ENCODE measurements around the gene THRB. TPM values are rescaled to one million over a fixed set of nuclear protein-coding genes. Genes with fewer than 3 reads are reported as not detected.
A peak's percentile ranks its signal among the peaks of the same experiment; 100 is the strongest.

THRB gene
- total RNA-seq, 2 donors from 2014 or later: 6.7 to 6.9 TPM

DNA sequence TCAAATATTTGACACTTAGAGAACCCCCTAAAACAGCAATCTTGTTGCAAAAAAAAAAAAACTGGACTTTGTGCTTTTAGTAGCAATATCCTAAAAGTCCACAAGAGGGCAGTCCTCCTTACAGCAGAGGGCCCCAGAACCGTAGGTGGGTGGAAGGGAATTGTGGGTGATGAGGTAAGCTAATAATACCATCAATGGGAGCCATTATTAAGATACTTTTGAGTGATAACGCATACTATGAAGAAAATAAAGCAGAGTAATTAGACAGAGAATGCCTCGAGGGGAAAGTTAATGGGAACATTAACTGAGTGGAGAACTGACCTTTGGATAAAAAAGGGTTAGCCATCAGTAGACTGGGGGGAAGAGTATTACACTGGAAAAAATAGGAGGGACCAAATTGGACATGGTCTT, 229.9 kb downstream of the THRB start:
- TF ChIP-seq, protein P1, sequence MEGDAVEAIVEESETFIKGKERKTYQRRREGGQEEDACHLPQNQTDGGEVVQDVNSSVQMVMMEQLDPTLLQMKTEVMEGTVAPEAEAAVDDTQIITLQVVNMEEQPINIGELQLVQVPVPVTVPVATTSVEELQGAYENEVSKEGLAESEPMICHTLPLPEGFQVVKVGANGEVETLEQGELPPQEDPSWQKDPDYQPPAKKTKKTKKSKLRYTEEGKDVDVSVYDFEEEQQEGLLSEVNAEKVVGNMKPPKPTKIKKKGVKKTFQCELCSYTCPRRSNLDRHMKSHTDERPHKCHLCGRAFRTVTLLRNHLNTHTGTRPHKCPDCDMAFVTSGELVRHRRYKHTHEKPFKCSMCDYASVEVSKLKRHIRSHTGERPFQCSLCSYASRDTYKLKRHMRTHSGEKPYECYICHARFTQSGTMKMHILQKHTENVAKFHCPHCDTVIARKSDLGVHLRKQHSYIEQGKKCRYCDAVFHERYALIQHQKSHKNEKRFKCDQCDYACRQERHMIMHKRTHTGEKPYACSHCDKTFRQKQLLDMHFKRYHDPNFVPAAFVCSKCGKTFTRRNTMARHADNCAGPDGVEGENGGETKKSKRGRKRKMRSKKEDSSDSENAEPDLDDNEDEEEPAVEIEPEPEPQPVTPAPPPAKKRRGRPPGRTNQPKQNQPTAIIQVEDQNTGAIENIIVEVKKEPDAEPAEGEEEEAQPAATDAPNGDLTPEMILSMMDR (IDR thresholded peaks at IDR 0.05): peak; percentile 67 to 84 (median 70)
- no peak for TF ChIP-seq POLR2A (IDR thresholded peaks at IDR 0.05)
- DNase-seq (peak; percentile 24 to 33 (median 27)), ATAC-seq (peak; percentile 64)
- H3K36me3 ChIP-seq (replicated peaks in 1 of 2; ENCODE audit: insufficient read depth in 1 of 2, low read depth in 2 of 2): no peaks in the 10 kb centered on the region
- peaks cover 9% of the 10 kb centered on the region for H3K4me1 ChIP-seq
- 37 to 43% methylated on average over 3 of the region's 3 CpGs for WGBS, 2 donors
- intact Hi-C loops (cut with DNase I): loop anchor here (10.0 kb wide), 1 partner anchor 380 kb away; no protein-coding TSS in a partner anchor
- H3K27ac ChIP-seq: no peak overlapping the region
- H3K27me3 ChIP-seq: no peaks in the 10 kb centered on the region
- H3K9me3 ChIP-seq: no peaks in the 10 kb centered on the region
- H3K4me3 ChIP-seq: no peak overlapping the region

DNA sequence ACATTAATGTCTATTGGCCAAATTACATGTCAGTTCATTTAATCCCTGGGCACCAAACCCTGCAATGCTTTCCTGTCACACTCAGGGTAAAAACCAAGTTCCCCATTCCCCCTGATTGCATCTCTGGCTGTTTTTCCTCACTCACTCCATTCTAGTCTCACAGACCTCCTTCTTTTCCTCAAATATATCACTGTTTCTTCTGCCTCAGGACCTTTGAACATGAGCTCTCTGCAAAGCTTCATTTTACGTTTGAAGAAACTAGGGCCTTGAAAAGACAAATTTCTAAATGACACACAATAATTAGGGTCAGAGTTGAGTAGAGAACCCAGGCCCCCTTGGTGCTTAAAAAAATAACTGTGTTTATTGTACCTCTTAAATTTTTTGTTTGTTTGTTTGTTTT, 230.6 kb downstream of the THRB start:
- TF ChIP-seq POLR2A (IDR thresholded peaks at IDR 0.05): no peak
- TF ChIP-seq, protein P1 (IDR thresholded peaks at IDR 0.05): no peak
- H3K27ac ChIP-seq: no peak overlapping the region
- H3K27me3 ChIP-seq: no peaks in the 10 kb centered on the region
- H3K4me1 ChIP-seq: peaks cover 11% of the 10 kb centered on the region
- no peak overlapping the region for H3K4me3 ChIP-seq
- no peaks in the 10 kb centered on the region for H3K9me3 ChIP-seq
- intact Hi-C loops (cut with DNase I): loop anchor here (10.0 kb wide), 1 partner anchor 381 kb away; no protein-coding TSS in a partner anchor
- H3K36me3 ChIP-seq (replicated peaks in 1 of 2; ENCODE audit: insufficient read depth in 1 of 2, low read depth in 2 of 2): no peaks in the 10 kb centered on the region
- ATAC-seq: no peak
- no peak for DNase-seq
- 100% methylated on average over 1 of the region's 1 CpG for WGBS, 2 donors

DNA sequence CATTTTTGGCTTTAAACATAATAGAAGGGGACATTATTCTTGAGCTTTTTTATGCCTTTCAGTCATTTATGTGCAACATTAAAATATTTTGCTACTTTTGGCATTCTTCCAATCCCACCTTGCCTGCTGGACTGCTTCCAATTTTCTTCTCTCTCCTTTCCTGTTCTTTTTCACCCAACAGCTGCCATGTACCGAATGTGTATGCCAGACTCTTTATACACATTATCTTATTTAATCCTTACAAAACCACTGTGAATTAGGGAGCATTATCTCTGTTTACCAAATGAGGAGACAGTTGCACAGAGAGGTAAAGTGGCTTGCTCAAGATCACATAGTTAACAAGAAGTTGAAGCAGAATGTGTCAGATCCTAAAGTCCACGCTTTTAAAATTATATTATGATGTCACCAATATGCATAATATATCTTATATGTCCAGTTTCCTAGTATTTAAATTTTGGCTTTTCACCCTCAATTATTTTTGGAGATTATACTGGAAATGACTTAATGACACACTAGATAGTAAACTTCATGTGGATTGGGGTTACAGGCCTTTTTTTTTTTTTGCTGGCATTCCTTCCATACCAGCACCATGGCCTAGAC, 231.5 kb downstream of the THRB start:
- peaks cover 18% of the 10 kb centered on the region for H3K4me1 ChIP-seq
- ATAC-seq: no peak

DNA sequence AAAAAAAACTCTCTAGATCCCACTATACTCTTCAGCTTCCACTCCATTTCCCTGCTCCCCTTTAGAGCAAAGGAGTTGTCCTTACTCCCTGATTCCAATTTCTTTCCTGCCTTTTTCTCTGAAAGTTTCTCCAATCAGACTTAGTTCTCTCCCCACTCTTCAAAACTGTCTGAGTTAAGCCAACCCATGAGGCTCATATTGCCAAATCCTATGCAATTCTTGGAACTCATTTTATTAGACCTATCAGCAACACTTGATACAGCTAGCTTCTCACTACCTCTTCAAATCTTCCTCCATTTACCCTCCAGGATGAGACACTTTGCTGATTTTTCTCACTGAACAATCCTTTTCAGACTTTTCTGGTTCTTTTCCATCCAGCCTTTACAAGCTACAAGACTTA, 233.1 kb downstream of the THRB start:
- no peaks in the 10 kb centered on the region for H3K9me3 ChIP-seq
- intact Hi-C loops (cut with DNase I): loop anchor here (10.0 kb wide), 1 partner anchor 383 kb away; no protein-coding TSS in a partner anchor
- DNase-seq (no peak), ATAC-seq (no peak)
- TF ChIP-seq POLR2A (IDR thresholded peaks at IDR 0.05): no peak
- TF ChIP-seq, protein P1 (IDR thresholded peaks at IDR 0.05): no peak
- no peaks in the 10 kb centered on the region for H3K27me3 ChIP-seq
- H3K36me3 ChIP-seq (replicated peaks in 1 of 2; ENCODE audit: insufficient read depth in 1 of 2, low read depth in 2 of 2): no peaks in the 10 kb centered on the region
- H3K4me1 ChIP-seq: peaks cover 18% of the 10 kb centered on the region
- H3K4me3 ChIP-seq: no peak overlapping the region
- H3K27ac ChIP-seq: no peak overlapping the region

More for the DNA sequence above, 231.5 kb downstream of the THRB start:
- no peak for DNase-seq
- H3K27me3 ChIP-seq: no peaks in the 10 kb centered on the region
- TF ChIP-seq, protein P1 (IDR thresholded peaks at IDR 0.05): no peak
- TF ChIP-seq POLR2A (IDR thresholded peaks at IDR 0.05): no peak
- no peaks in the 10 kb centered on the region for H3K9me3 ChIP-seq
- no peak overlapping the region for H3K27ac ChIP-seq
- intact Hi-C loops (cut with DNase I): loop anchor here (10.0 kb wide), 1 partner anchor 382 kb away; no protein-coding TSS in a partner anchor
- H3K4me3 ChIP-seq: no peak overlapping the region
- H3K36me3 ChIP-seq (replicated peaks in 1 of 2; ENCODE audit: insufficient read depth in 1 of 2, low read depth in 2 of 2): no peaks in the 10 kb centered on the region
- 60 to 75% methylated on average over 2 of the region's 2 CpGs for WGBS, 2 donors
